NCI-H460 (cell line): ENCODE measurements around the gene MC2R. TPM values are rescaled to one million over a fixed set of nuclear protein-coding genes. Genes with fewer than 3 reads are reported as not detected.
"Not testable (repeated sequence)": the region's sequence is repeated elsewhere in the genome, so short reads cannot be mapped to it uniquely, and the experiment has no call there.

Experiments used
- DNase-seq: peaks from one replicate; pipeline ENCODE4 v3.0.0-alpha.2; 2016; ENCODE audit warnings: low read depth; ENCODE audit errors: extremely low read depth
- total RNA-seq: library from RNA; depleted of rRNA; stranded (reverse); fragments of >200 nt; shearing (Covaris generic); gene quantifications from 2 replicates; pipeline ENCODE4 v1.2.3, GENCODE V29; 2014

The MC2R gene
- total RNA-seq, 1 experiment from 2014 or later: not detected

GRCh38 chr18:13894531-13894930 lies 20.8 kb downstream of the MC2R start:
- DNase-seq: no peak

GRCh38 chr18:13893418-13893760 lies 21.9 kb downstream of the MC2R start:
- no peak for DNase-seq

- DNase-seq: no peak
These were observed 23.2 kb downstream of the MC2R start for GRCh38 chr18:13892098-13892497.

- DNase-seq: no peak
These were observed 24.5 kb downstream of the MC2R start for GRCh38 chr18:13890761-13891361.

GRCh38 chr18:13889671-13890070 lies 25.7 kb downstream of the MC2R start:
- DNase-seq: no peak

GRCh38 chr18:13888191-13888716 lies 27.1 kb downstream of the MC2R start:
- DNase-seq: no peak

- DNase-seq: no peak
These were observed 30.3 kb downstream of the MC2R start for GRCh38 chr18:13885009-13885408.

GRCh38 chr18:13879937-13880336 lies 35.4 kb downstream of the MC2R start:
- no peak for DNase-seq

- no peak for DNase-seq
These were observed 35.8 kb downstream of the MC2R start for GRCh38 chr18:13879492-13879891.

- no peak for DNase-seq
These were observed 36.5 kb downstream of the MC2R start for GRCh38 chr18:13878857-13879256.

- no peak for DNase-seq
These were observed 38.2 kb downstream of the MC2R start for GRCh38 chr18:13877157-13877556.

- DNase-seq: no peak
These were observed 40.8 kb downstream of the MC2R start for GRCh38 chr18:13874558-13874957.

- DNase-seq: no peak
These were observed 42.4 kb downstream of the MC2R start for GRCh38 chr18:13872932-13873331.

- DNase-seq: no peak
These were observed 43.0 kb downstream of the MC2R start for GRCh38 chr18:13872373-13872772.

- DNase-seq: no peak
These were observed 43.6 kb downstream of the MC2R start for GRCh38 chr18:13871701-13872100.

GRCh38 chr18:13868501-13869271 lies 46.6 kb downstream of the MC2R start:
- no peak for DNase-seq

- not testable (repeated sequence) for DNase-seq
These were observed 52.4 kb downstream of the MC2R start for GRCh38 chr18:13862898-13863297.

GRCh38 chr18:13849791-13850190 lies 65.5 kb downstream of the MC2R start:
- DNase-seq: no peak

- peak; percentile 38 for DNase-seq
These were observed 78.8 kb downstream of the MC2R start for GRCh38 chr18:13836559-13836958.

- no peak for DNase-seq
These were observed 80.1 kb downstream of the MC2R start for GRCh38 chr18:13835202-13835601.

GRCh38 chr18:13834496-13835015 lies 80.8 kb downstream of the MC2R start:
- peak; percentile 12 for DNase-seq
